Stimulated activated CD4-positive, alpha-beta T cell treated with anti-CD3 and anti-CD28 coated beads, TNF-alpha, amount 100 ng/mL, for 24 hours (primary cell): ENCODE results near the gene BASP1.
"Not testable (repeated sequence)": the region's sequence is repeated elsewhere in the genome, so short reads cannot be mapped to it uniquely, and the experiment has no call there.

Experiments
- DNase-seq, 3 experiments: peaks; one replicate each; pipeline ENCODE4 v3.0.0-alpha.2; 2020; ENCODE audit warnings: low read depth in 3 of 3

BASP1 gene

DNA sequence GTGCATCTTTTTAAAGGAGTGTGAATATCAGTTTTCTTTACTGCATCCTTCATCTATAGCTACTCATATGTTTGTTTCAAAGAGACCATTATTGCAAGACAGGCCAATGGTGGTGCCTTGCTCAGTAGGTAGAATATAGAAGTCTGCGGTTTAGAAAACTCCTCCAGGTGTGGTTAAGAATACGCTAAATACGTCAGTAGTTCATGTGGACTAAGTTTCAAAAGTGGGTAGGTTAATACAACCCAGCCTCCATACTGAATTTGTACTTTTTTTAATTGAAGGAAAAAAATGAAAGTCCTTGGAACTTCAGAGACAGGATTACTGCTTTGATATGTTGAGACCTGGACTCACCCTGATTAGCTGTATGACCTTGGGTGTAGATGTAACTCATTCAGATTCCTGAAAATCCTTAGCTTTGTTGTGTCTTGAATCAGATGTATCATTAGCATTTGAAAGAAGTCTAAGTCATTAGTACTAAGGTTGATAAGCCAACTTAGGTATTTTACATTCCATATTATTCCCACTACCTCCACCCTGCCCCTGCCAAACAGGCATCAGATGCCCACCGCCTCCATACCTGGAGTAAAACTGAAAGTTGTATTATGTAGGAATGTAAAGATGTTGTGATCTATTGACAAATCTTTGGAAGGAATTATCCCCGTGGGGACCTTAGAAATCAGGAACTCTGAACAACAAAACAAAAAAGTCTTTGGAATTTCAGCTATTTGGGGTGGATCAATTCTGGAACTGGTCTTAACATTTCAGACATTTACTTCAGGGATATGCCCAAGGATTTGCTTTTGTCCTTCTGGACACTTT is 6.1 kb downstream of the BASP1 start:
- DNase-seq = no peak

DNA sequence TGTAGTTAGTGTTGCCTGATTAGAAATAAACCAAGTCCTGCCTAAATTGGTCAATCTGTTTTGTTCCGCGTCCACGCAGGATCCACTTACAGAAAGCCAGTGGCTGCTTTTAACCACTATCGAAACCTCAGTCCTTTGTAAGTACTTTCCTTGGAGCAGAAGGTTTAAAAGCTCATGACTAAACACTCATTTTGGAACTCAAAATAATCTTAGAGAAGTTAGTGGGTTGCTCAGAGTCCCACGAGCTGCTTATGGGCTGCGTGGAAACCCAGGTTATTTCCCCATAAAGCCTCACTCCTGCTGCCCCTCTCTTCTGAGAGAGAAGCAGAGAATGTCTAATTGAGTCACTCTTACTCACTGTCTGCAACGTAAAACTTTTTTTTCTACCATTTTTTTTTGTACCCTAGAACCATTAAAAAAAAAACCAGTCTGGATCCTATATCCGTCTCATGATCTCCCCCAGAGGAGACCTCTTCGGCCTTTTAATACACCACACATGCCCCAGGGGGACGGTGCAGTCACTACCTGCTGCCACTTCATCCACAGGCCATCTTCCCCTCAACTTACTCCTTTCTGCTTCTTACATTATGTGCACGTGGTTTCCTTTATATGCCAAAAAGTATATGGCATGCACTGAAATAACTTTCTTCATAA is 7.6 kb downstream of the BASP1 start:
- no peak for DNase-seq

DNA sequence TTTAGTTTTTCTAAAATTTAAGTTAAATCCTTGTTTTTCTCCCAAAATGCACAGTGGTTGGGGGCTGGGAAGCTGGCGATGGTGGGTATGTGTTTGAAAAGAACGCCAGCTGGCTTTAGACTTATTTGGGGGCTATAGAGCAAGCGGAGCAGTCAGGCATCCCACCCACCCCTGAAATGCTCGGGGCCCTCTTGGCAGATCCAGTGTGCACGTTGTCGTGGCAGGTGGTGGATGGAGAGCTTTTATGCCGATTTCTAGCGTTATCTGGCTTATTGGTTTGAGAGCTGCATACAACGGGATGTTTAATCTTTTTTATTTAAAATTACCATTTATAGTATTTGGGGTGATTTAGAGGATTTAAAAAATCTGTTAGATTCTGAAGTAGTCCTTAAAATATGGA is 8.1 kb downstream of the BASP1 start:
- no peak for DNase-seq

DNA sequence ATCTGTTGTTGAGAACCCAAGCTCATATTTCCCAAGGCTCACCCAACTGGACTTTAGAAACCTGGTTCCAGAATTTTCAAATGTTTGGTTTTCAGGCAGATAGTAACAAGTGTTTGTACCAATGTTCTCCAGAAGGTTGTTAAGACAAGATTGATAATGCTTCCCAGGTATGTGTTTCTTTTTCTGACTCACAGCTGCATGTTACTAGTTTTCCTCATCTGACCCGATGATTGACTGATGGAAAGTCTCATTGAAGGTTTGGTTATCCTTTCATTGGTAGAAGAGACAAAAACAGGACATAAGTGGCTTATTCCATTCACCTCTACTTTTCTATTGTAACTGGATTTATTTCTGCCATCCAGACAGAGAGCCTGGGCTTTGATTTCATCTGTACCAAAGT is 10.4 kb downstream of the BASP1 start:
- DNase-seq = no peak

DNA sequence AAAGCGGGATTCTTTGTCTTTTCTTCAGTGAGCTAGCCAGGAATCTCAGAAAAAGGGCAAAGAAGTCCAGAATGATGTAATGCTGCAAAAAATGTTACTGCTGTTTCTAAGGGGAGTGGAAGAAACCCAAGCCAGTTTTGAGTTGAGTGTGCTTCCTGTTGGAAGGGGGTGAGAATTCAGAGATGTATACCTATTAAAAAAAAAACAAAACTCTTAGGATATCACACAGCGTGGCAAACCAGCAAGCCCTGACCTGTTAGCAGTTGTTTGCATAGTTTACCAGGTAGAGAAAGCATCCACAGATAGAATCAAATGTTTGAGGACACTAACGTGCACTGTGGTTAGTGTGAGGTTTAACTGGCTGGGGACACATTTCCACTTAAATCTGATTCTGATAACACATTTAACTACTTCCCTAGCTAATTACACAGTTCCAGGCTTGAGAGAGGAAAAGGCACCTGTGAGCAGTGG is 11.4 kb downstream of the BASP1 start:
- DNase-seq = no peak

DNA sequence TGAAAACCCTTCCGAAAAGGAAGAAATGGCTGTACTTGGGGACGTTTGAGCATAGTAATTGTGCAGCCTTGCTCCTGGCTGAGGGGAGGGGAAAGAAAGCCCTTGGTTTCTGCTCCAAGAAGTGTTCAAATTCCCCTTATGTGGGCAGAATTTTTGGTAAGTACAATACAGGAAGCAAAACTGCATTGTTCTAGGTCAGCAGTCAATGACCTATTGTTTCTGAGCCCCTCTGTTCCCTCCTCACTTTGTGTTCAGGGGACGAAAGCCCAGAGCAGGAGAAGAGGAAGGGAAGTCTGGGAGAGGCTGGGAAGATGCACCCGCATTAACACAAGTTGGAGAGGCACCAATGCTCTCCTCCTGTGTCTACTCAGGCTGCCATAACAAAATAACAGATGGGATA is 11.9 kb downstream of the BASP1 start:
- no peak for DNase-seq

DNA sequence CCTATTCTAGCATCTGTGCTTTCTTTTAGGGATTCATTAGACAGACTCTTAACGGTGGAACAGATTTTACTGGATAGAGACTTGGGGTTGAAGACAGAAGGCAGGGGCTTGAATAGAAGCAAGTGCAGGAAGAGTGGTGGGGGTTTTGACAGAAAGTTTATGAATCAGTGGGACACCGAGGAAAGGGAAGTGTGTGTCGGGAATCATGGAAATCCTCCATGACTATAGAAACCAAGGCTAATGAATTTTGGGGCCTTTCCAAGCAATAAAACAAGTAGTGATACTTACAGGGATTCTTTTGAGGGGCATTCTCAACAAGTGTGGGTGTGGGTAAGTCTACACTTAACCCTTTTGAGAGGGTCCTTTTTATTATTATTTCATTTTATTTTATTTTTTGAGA is 12.8 kb downstream of the BASP1 start:
- DNase-seq = no peak

DNA sequence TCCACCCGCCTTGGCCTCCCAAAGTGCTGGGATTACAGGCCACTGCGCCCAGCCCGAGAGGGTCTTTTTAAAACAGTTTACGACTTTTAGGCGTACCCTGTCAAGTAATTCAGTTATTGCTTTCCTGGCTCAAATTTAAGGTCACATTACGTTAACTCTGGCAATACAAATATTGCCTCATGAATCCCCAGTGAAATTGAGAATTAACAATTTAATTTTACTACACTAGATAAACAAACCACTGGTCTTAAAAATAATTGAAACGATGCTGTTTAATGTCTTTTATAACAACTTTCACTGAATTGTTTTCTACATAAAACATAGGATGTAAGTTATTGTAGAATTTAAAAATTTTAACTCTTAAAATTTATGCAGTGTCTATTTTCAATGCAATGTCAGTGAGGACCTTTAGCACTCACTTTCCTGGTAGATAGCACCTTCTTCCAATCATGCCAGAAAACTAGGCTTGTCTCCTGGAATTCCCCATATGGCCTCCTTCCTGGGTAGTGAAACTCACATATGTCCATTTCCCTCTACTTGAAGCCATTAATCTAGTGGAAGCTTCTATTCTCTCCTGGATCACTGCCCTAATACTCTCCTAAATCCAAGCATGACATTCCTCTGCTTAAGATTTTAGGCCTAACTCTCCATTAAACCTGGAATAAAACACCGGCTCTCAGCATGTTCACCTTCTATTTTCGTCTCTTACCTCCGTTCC is 13.5 kb downstream of the BASP1 start:
- no peak for DNase-seq

DNA sequence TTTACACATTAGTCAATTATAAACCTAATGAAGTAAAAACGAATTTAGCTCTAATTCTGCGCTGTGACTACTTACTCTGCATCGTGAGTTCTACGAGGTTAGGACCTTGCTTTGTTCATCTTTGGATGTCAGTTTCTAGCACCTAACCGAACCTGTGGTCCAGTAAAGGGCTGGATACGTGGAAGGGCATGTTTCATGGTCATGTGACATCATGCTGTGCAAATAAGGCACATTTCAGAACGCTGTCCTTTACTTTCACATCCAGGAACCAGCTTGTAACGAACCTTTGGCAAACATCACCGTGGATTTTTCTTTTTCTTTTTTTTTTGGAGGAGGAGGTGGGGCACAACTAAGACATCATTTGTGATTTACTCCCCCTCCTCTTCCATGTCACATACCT is 15.0 kb downstream of the BASP1 start:
- no peak for DNase-seq

DNA sequence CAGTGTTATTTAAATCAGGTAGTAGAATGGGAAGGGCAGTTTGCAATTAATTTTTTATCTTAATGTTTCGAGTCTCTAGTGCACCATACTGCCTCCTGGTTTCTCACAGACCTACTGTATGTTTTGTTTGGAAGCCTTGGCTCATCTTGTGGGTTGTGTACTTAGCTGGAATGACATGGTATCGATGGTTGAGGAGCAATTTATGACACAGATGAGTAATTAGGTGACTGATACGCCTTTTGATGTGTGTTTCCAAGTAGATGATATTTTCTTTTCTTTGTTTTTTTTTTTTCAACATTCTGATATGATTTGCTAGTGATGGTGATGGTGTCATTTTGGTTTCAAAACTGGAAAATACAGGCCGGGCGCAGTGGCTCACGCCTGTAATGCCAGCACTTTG is 16.1 kb downstream of the BASP1 start:
- DNase-seq = no peak

DNA sequence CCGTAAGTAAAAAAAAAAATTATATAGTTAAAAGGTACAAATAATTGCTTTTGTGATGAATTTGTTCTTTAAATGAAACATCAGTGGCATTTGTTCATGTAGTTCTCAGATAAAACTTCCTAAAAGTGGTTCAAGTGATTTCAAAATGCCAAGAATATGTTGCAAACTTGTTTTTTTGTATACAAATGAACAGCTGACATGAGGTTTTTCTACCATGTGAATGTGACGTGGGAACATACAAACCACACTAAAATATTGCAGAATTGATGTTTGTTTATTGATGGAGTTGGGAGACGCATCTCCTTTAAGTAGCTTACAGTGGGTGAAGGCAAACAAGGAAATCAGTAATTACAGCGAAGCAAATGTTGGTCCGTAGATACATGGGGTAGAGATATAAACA is 16.9 kb downstream of the BASP1 start:
- DNase-seq = no peak

DNA sequence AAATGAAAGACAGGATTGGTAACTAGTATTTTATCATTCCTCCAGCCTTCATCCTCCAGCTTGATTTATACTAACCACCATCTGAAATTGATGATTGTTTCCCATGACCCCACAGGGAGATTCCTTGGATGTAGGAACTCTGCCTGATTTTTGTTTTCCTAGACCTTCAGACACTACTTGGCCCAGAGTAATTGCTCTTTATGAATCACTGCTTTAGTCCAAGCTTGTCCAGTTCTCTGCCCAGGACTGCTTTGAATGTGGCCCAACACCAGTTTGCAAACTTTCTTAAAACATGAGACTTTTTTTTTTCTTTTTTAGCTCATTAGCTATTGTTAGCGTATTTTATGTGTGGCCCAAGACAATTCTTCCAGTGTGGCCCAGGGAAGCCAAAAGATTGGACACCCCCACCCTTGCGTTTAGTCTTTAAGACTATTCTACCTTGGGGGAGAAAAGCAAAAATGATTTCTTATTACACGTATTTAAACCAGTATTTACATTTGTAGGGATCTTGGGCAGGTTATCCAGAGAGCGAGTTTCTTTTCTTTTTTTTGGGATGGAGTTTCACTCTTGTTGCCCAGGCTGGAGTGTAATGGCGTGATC is 18.4 kb downstream of the BASP1 start:
- DNase-seq = no peak

DNA sequence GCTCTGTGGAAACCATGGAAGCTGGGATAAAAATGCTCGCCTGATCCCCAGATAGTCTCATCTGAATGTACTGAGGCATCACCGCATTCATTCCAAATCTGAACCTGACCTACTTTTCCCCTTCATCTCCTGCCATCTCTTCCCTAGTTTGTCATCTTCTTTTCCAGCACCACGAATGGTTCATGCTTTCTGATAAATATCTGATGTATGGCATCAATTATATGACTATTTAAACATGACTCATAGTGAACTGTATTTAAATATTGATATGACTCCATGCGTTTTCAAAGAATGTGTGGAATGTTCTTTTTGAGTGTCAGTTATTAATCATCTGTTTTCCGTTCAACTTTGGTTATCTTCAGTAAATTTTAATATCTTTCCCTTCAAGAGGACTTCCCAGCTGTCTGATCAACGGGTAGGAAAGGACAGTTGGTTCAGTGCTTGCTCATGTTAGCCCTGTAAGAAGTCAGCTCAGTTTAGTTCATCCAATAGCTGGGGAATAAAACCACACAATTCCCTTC is 21.1 kb downstream of the BASP1 start:
- DNase-seq = no peak

DNA sequence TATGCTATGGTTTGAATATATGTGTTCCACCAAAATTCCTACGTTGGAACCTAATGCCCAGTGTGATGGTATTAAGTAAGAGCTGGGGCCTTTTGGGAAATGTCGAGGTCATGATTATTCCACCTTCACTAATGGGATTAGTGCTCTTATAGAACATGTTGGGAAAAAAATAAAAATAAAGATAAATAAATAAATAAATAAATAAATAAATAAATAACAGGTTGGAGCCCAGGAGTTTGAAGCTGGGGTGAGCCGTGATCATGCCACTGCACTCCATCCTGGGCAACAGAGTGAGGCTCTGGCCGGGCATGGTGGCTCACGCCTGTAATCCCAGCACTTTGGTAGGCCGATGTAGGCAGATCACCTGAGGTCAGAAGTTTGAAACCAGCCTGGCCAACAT is 22.5 kb downstream of the BASP1 start:
- no peak for DNase-seq

DNA sequence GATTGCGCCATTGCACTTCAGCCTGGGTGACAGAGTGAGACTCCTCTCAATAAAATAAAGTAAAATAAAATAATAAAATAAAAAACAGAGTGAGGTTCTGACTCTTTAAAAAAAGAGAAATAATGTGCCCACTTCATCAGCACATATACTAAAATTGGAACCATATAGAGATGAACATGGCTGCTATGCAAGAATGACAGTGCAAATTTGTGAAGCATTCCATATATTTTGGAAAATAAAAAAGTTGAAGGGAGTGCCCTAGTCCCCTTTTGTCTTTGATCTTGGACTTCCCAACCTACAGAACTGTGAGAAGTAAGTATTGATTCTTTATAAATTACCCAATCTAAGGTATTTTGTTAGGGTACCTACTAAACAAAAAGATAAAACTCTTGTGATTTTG is 23.1 kb downstream of the BASP1 start:
- no peak for DNase-seq

DNA sequence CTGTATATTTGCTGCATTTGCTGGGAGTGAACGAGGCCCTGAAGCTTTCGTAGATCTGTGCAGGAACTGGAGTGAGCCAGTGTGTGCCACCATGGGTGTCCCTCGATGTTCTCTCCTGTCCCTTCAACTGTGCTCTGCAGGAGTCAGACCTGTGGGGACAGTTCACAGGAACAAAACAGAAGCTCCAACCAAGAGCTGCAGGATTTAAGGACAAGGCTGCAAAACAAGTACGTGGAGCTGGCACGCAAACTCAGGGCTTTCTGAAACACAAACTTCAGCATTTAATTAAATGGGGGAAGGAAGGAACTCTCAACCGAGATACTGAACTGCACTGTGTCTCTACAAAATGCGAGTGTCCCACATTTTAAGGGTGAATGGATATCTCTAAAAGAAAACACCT is 24.2 kb downstream of the BASP1 start:
- DNase-seq = no peak

DNA sequence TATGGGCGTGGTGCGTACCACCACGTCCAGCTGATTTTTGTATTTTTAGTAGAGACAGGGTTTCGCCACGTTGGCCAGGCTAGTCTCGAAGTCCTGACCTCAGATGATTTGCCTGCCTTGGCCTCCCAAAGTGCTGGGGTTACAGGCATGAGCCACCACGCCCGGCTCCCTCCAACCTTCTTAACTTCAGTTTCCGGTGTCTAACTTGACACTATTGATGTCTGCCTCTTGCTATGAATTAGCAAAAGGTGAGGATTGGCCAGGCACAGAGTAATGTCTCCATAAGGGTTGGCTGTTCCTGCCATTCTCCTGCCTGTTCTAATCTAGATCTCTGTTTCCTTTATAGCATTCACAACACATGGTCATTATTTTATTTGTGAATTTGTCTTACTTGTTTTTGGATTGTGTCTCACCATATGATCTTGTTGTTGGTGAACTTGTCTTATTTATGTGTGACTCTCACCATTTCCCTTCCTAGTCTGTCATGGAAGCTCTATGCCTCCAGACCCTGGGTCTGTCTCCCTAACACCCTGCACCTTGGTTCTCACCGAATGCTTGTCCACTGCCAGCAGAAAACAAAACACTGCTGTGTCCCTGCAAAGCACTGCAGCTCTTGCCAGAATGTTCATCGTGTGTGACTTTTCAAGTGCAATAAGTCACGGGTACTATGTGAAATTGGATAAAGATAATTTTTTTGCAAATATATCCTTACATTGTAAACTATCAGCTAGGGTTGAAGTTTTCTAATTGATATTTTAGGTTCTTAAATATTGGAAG is 26.0 kb downstream of the BASP1 start:
- DNase-seq = no peak

DNA sequence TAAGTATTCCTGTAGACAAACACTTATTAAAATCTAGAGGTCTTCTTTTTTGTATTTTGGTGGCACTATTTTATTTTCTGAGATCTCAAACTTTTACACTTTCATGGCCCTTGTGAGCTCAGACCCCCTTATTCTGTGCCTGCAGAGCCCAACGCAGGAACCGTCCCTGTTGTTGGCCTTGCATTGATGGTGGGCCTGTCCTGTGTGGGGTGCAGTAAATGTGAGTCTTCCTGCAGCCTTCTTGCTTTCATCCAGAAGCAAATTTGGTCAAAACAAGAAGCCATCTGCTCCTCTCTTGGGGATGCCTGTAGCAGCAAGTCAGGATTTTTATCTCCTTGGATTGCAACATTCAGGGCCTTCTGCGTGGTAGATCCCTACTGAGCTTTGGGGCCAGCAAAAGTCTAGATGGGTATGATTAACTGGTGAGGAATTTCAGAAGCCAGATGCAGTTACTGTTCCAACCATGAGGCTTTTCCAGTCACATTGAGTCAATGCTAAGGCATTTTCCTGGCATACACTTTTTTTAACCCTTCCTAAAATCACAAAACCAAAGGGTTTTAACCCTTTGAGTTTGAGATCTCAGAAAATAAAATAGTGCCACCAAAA is 31.7 kb downstream of the BASP1 start:
- DNase-seq = no peak

DNA sequence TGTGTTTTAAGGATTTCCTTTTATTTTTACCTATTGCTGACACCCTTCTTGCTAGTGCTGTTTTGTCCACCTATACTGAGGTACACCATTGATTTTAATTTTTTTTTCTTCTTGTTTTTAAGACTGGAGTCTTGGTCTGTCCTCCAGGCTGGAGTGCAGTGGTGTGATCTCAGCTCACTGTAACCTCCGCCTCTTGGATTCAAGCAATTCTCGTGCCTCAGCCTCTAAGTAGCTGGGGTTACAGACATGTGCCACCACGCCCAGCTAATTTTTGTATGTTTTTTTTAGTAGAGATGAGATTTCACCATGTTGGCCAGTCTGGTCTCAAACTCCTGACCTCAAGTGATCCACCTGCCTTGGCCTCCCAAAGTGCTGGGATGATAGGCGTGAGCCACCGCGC is 32.4 kb downstream of the BASP1 start:
- not testable (repeated sequence) for DNase-seq

DNA sequence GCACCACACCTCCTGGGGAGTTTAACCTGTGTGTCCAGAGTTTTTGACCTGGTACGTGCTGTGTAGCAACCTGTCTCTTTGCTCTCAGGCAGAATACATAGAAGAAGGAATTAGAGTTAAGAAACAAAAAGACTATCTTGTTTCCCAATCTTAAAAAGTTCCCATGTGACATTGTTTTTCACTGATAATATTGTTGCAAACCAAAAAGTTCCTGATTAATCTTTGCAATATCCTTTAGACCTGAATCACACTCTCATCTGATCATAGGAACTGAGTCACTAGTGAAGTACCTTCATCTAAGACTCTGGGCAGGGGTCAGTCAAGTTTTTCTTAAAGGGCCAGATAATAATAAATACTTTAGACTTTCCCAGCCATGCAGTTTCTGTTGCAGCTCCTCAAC is 35.1 kb downstream of the BASP1 start:
- DNase-seq = no peak

DNA sequence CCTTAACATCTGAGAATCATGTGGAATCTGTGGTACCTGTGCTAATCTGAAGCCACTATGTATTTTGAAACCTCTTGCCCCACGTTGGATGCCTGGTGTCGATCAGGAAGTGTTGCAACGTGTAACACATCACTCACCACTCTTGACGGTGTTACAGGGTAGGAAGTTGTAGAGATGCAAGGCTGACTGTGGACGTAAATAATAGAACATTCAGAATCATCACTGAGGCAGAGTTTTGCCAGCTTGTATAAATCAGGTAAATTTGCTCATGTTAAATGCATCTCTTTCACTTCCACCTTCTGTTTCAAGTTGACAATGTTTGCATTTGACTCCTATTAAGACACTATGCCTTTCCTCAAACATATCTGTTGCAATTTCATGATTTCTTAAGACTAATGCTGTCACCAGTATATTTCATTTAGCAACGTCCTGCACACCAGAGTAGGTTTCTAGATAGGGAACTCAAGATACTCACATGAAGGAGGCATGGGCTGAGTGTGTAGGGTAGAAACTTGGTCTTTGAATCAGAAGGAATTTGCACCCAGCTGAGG is 38.1 kb downstream of the BASP1 start:
- no peak for DNase-seq
